HepG2 (cell line): ENCODE results near the gene CELF2. TPM values are rescaled to one million over a fixed set of nuclear protein-coding genes. Genes with fewer than 3 reads are reported as not detected.

ENCODE experiments used
- ATAC-seq: fragments of 200-7000 bp; cut with Tn5 transposase; 3 replicates; pipeline ENCODE4 v1.9.1; 2020; ENCODE audit warnings: mild to moderate bottlenecking, moderate library complexity
- BruUV-seq: library from RNA; stranded (reverse); fragments of 400-500 nt; replicated peaks from 2 replicates; lab custom pipeline; 2021; lab: Mats Ljungman, UMichigan
- CTCF ChIA-PET: fragments of 300-600 bp; formaldehyde crosslinking; extraction: SDS; loops from one replicate; lab custom pipeline; 2021; ENCODE audit warnings: low total read pairs, inconsistent platforms, low intra/inter-chr PET ratio; lab: Yijun Ruan, JAX
- POLR2A ChIA-PET: fragments of 350-600 bp; sonication (Branson Sonifier 250); formaldehyde crosslinking; loops from one replicate; lab custom pipeline; 2020; ENCODE audit warnings: antibody characterized with exemption, inconsistent platforms; lab: Yijun Ruan, JAX
- DNase-seq: peaks from one replicate; pipeline ENCODE4 v3.0.0-alpha.2; 2015; ENCODE audit warnings: low spot score
- FAIRE-seq: peaks from 3 replicates; lab custom pipeline; 2011; peaks lifted over from hg19 to GRCh38; lab: Jason Lieb, UNC
- H2AFZ ChIP-seq: one replicate; pipeline ENCODE4 v1.6.1; 2011; ENCODE audit warnings: low read length, inconsistent platforms
- H3K27ac ChIP-seq: fragments of 300-600 bp; 3 replicates; pipeline ENCODE4 v1.8.0; 2011; ENCODE audit warnings: mixed run types, mild to moderate bottlenecking, mixed read lengths, low read length, inconsistent platforms; ENCODE audit not compliant: insufficient read depth; ENCODE audit errors: extremely low read length
- H3K27me3 ChIP-seq, 2 experiments: fragments of 200-600 bp in 1 of 2; 2 replicates in 1 of 2; 3 replicates in 1 of 2; pipeline versions ENCODE4 v1.6.0 to v1.8.0; 2011; ENCODE audit warnings: low read length in 2 of 2, mild to moderate bottlenecking in 2 of 2, moderate library complexity in 2 of 2, inconsistent platforms in 1 of 2; ENCODE audit not compliant: insufficient read depth in 2 of 2, control insufficient read depth in 1 of 2
- H3K36me3 ChIP-seq, 2 experiments: fragments of 200-600 bp in 1 of 2; replicated peaks in 1 of 2; 2 replicates in 1 of 2; 3 replicates in 1 of 2; pipeline versions ENCODE4 v1.5.1 to v1.8.0; 2011; ENCODE audit warnings: low read length in 2 of 2, inconsistent platforms in 1 of 2; ENCODE audit not compliant: insufficient read depth in 2 of 2, control insufficient read depth in 1 of 2
- H3K4me1 ChIP-seq: 2 replicates; pipeline ENCODE4 v1.5.1; 2012; ENCODE audit warnings: low read length, inconsistent platforms; ENCODE audit not compliant: insufficient read depth
- H3K4me2 ChIP-seq: 2 replicates; pipeline ENCODE4 v1.6.0; 2011; ENCODE audit warnings: low read depth, low read length, inconsistent platforms
- H3K4me3 ChIP-seq, 3 experiments: fragments of 200-600 bp in 1 of 3; sonication (generic), shearing (Covaris generic) in 1 of 3; replicated peaks in 1 of 3; 2 replicates each; pipeline ENCODE4 v1.5.1; 2011 to 2016; ENCODE audit warnings: low read length in 3 of 3, inconsistent platforms in 2 of 3, low read depth in 2 of 3, mild to moderate bottlenecking in 2 of 3, control low read depth in 1 of 3, mixed read lengths in 1 of 3; ENCODE audit not compliant: insufficient read depth in 1 of 3
- H3K79me2 ChIP-seq: one replicate; pipeline ENCODE4 v1.6.1; 2011; ENCODE audit warnings: low read length, inconsistent platforms; ENCODE audit not compliant: insufficient read depth
- H3K9ac ChIP-seq: 2 replicates; pipeline ENCODE4 v1.6.0; 2011; ENCODE audit warnings: mild to moderate bottlenecking, low read depth, low read length, inconsistent platforms; ENCODE audit not compliant: insufficient read depth
- H3K9me3 ChIP-seq: 2 replicates; pipeline ENCODE4 v1.5.1; 2012; ENCODE audit warnings: mild to moderate bottlenecking, low read length
- H4K20me1 ChIP-seq: 2 replicates; pipeline ENCODE4 v1.6.0; 2011; ENCODE audit warnings: inconsistent platforms, mild to moderate bottlenecking, low read length, moderate library complexity; ENCODE audit not compliant: insufficient read depth
- HOXD1 ChIP-seq: sonication (generic); formaldehyde crosslinking; IDR thresholded peaks from 2 replicates; pipeline ENCODE4 v1.5.0; 2020; ENCODE audit warnings: missing genetic modification reagents
- PHF8 ChIP-seq: sonication (generic); formaldehyde crosslinking; IDR thresholded peaks from 2 replicates; pipeline ENCODE4 v1.5.0; 2020; ENCODE audit warnings: missing genetic modification reagents
- RFXANK ChIP-seq: IDR thresholded peaks from 2 replicates; pipeline ENCODE4 v1.6.1; 2016
- RNF2 ChIP-seq: fragments of 450-650 bp; conservative IDR thresholded peaks from 2 replicates; pipeline ENCODE4 v1.6.1; 2016; ENCODE audit warnings: low read depth
- SPEN ChIP-seq: sonication (generic); formaldehyde crosslinking; IDR thresholded peaks from 2 replicates; pipeline ENCODE4 v1.5.1; 2020; ENCODE audit warnings: low read depth, mild to moderate bottlenecking, missing genetic modification reagents
- TCF7 ChIP-seq: sonication (generic); IDR thresholded peaks from 2 replicates; pipeline ENCODE4 v1.6.1; 2016; ENCODE audit warnings: antibody characterized with exemption, low read depth
- ZNF232 ChIP-seq: sonication (generic); formaldehyde crosslinking; IDR thresholded peaks from 2 replicates; pipeline ENCODE4 v1.4.0; 2020; ENCODE audit warnings: missing genetic modification reagents, borderline replicate concordance
- ZNF781 ChIP-seq: sonication (generic); formaldehyde crosslinking; IDR thresholded peaks from 2 replicates; pipeline ENCODE4 v1.5.1; 2020; ENCODE audit warnings: borderline replicate concordance, mild to moderate bottlenecking, missing genetic modification reagents; ENCODE audit errors: not compliant biosample characterization
- ZNF879 ChIP-seq: sonication (generic); formaldehyde crosslinking; IDR thresholded peaks from 2 replicates; pipeline ENCODE4 v1.8.1; 2023; ENCODE audit warnings: missing genetic modification reagents
- ZSCAN22 ChIP-seq: sonication (generic); formaldehyde crosslinking; IDR thresholded peaks from 2 replicates; pipeline ENCODE4 v1.4.0; 2020; ENCODE audit warnings: mild to moderate bottlenecking, missing genetic modification reagents
- WGBS: methylation state at CpG from one replicate; pipeline ENCODE4 v1.1.6; 2017; ENCODE audit warnings: low lambda C conversion rate; 5-methylcytosine and 5-hydroxymethylcytosine counted together
- in situ Hi-C: cut with HindIII; loops from 2 replicates; pipeline ENCODE4 v1.10.0; 2017; ENCODE audit warnings: low pct_unique_long_range_greater_than_20kb; ENCODE audit not compliant: extremely low pct_ligation_motif_present
- intact Hi-C: fragments of 100-400 bp; cut with micrococcal nuclease; formaldehyde crosslinking; loops from one replicate; pipeline ENCODE4 v1.10.0; 2022; ENCODE audit not compliant: unreplicated experiment
- polyA plus RNA-seq, 8 experiments: library from polyadenylated mRNA; depleted of rRNA in 3 of 8; stranded (reverse) in 7 of 8; unstranded in 1 of 8; fragments of >200 nt; fragmentation: Illumina TruSeq in 4 of 8; extraction: Trizol in 4 of 8; gene quantifications; 2 replicates each; pipeline versions ENCODE4 v1.2.1 to v1.2.3, GENCODE V29; 2011 to 2016; ENCODE audit warnings: low read depth in 4 of 8, missing spikeins in 1 of 8, mixed read lengths in 1 of 8; ENCODE audit not compliant: insufficient read depth in 1 of 8
- total RNA-seq, 5 experiments: library from RNA; depleted of rRNA; stranded (reverse); fragments of >200 nt; fragmentation: Illumina TruSeq; extraction: Trizol; gene quantifications; 2 replicates each; pipeline ENCODE4 v1.2.3, GENCODE V29; 2016; ENCODE audit warnings: low read depth in 1 of 5
- TF ChIP-seq, protein P1 (sequence below): fragments of 450-650 bp; IDR thresholded peaks from 2 replicates; pipeline ENCODE4 v1.6.1; 2017
- TF ChIP-seq, protein P2 (sequence below): IDR thresholded peaks from 2 replicates; pipeline ENCODE4 v1.6.1; 2016; ENCODE audit warnings: low read depth
- TF ChIP-seq, protein P3 (sequence below): sonication (generic); formaldehyde crosslinking; IDR thresholded peaks from 2 replicates; pipeline ENCODE4 v1.8.0; 2022; ENCODE audit warnings: missing genetic modification reagents, low read depth, mild to moderate bottlenecking, borderline replicate concordance
- TF ChIP-seq, protein P4 (sequence below): sonication (generic); formaldehyde crosslinking; IDR thresholded peaks from 2 replicates; pipeline ENCODE4 v1.8.0; 2022; ENCODE audit warnings: mild to moderate bottlenecking, missing genetic modification reagents, moderate library complexity
- TF ChIP-seq, protein P5 (sequence below), 2 experiments: fragments of 450-650 bp in 1 of 2; sonication (generic) in 1 of 2; formaldehyde crosslinking; IDR thresholded peaks; 2 replicates each; pipeline versions ENCODE4 v1.5.0 to v1.8.0; 2020 to 2022; ENCODE audit warnings: mild to moderate bottlenecking in 1 of 2, missing genetic modification reagents in 1 of 2

Gene CELF2
- total and polyA plus RNA-seq, 2 of the 13 experiments (the other 11 are each of a cell fraction or from before 2014, with no cell fraction given) = not detected

DNA sequence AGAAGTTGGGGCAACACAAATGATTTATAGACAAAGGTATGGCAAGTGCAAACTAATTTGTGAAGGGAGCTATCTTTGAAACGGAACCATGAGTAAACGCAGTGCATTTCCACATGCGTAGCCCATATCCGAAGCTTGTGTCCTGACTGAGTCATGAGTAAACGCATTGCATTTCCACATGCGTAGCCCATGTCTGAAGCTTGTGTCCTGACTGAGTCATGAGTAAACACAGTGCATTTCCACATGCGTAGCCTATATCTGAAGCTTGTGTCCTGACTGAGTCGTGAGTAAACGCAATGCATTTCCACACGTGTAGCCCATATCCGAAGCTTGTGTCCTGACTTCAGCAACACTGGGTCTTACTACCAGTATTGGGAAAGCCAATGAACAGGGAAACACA is 95.0 kb downstream of the CELF2 start:
- ChIA-PET CTCF (no interaction called here), POLR2A (no interaction called here)
- H3K4me3 ChIP-seq = no peak overlapping the region
- no peak for FAIRE-seq
- H3K27me3 ChIP-seq = peaks cover 0 to 10% of the 10 kb centered on the region in 2 experiments; a peak in 1 of 5 replicates
- DNase-seq = peak; percentile 9
- H3K36me3 ChIP-seq = no peaks in the 10 kb centered on the region
- no peaks in the 10 kb centered on the region for H4K20me1 ChIP-seq
- intact Hi-C loops (no loop called here), in situ Hi-C loops (no loop called here)
- no peaks in the 10 kb centered on the region for H3K4me1 ChIP-seq
- no peak for ATAC-seq
- no peak overlapping the region for H3K27ac ChIP-seq
- H3K4me2 ChIP-seq = no peak overlapping the region
- TF ChIP-seq, protein P1, sequence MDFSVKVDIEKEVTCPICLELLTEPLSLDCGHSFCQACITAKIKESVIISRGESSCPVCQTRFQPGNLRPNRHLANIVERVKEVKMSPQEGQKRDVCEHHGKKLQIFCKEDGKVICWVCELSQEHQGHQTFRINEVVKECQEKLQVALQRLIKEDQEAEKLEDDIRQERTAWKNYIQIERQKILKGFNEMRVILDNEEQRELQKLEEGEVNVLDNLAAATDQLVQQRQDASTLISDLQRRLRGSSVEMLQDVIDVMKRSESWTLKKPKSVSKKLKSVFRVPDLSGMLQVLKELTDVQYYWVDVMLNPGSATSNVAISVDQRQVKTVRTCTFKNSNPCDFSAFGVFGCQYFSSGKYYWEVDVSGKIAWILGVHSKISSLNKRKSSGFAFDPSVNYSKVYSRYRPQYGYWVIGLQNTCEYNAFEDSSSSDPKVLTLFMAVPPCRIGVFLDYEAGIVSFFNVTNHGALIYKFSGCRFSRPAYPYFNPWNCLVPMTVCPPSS = no peak
- TF ChIP-seq PHF8 (CRISPR knock-in tag) = no peak
- H3K79me2 ChIP-seq = no peaks in the 10 kb centered on the region
- no peaks in the 10 kb centered on the region for H3K9me3 ChIP-seq
- no TSS peak for BruUV-seq
- H2AFZ ChIP-seq = no peak overlapping the region
- H3K9ac ChIP-seq = no peak overlapping the region
- WGBS = 25% methylated on average over 10 of the region's 11 CpGs

DNA sequence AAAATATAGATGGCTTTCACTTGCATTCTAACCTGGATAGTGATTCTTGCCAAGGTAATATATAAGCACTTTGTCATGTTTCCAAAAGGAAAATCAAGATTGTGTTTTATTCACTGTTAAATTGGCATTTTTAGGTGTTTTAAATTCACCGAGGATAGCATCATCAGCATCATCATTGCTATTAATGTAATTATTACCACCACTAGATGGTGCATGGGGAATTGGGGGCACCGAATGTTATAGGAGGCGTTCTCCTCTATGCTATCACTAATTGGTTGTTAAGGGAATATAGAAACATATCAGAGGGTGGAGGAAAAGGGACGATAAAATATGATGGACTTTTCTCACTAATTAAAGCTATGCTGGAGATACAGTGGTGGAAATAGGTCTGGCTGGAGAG is 95.5 kb downstream of the CELF2 start:
- in situ Hi-C loops = no loop called here
- no peak overlapping the region for H2AFZ ChIP-seq
- H3K4me3 ChIP-seq = no peak overlapping the region
- no peak for ATAC-seq
- H3K27ac ChIP-seq = no peak overlapping the region
- no peaks in the 10 kb centered on the region for H4K20me1 ChIP-seq
- H3K79me2 ChIP-seq = no peaks in the 10 kb centered on the region
- FAIRE-seq = no peak
- H3K4me2 ChIP-seq = no peak overlapping the region
- H3K27me3 ChIP-seq = peaks cover 0 to 10% of the 10 kb centered on the region in 2 experiments; a peak in 1 of 5 replicates
- BruUV-seq = no TSS peak
- H3K9ac ChIP-seq = no peak overlapping the region
- H3K36me3 ChIP-seq = no peaks in the 10 kb centered on the region
- no peaks in the 10 kb centered on the region for H3K4me1 ChIP-seq
- no peak for DNase-seq
- ChIA-PET POLR2A (no interaction called here), CTCF (no interaction called here)
- H3K9me3 ChIP-seq = no peaks in the 10 kb centered on the region
- intact Hi-C loops = no loop called here
- 0% methylated on average over 4 of the region's 4 CpGs for WGBS
- TF ChIP-seq, protein P2, sequence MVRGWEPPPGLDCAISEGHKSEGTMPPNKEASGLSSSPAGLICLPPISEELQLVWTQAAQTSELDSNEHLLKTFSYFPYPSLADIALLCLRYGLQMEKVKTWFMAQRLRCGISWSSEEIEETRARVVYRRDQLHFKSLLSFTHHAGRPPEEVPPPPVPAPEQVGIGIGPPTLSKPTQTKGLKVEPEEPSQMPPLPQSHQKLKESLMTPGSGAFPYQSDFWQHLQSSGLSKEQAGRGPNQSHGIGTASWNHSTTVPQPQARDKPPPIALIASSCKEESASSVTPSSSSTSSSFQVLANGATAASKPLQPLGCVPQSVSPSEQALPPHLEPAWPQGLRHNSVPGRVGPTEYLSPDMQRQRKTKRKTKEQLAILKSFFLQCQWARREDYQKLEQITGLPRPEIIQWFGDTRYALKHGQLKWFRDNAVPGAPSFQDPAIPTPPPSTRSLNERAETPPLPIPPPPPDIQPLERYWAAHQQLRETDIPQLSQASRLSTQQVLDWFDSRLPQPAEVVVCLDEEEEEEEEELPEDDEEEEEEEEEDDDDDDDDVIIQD (CRISPR knock-in tag) = no peak
- TF ChIP-seq, protein P3, sequence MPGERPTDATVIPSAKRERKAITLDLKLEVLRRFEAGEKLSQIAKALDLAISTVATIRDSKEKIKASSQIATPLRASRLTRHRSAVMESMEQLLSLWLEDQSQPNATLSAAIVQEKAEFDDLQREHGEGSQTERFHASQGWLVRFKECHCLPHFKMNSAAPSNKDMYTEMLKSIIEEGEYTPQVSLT (CRISPR knock-in tag) = no peak
- TF ChIP-seq RNF2 (no peak), ZSCAN22 (CRISPR knock-in tag) (no peak), ZNF232 (no peak), RFXANK (CRISPR knock-in tag) (no peak), SPEN (no peak), TCF7 (no peak), HOXD1 (no peak), ZNF781 (CRISPR knock-in tag) (no peak), ZNF879 (CRISPR knock-in tag) (no peak)
- TF ChIP-seq, protein P4, sequence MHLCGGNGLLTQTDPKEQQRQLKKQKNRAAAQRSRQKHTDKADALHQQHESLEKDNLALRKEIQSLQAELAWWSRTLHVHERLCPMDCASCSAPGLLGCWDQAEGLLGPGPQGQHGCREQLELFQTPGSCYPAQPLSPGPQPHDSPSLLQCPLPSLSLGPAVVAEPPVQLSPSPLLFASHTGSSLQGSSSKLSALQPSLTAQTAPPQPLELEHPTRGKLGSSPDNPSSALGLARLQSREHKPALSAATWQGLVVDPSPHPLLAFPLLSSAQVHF (CRISPR knock-in tag) = no peak
- TF ChIP-seq, protein P5, sequence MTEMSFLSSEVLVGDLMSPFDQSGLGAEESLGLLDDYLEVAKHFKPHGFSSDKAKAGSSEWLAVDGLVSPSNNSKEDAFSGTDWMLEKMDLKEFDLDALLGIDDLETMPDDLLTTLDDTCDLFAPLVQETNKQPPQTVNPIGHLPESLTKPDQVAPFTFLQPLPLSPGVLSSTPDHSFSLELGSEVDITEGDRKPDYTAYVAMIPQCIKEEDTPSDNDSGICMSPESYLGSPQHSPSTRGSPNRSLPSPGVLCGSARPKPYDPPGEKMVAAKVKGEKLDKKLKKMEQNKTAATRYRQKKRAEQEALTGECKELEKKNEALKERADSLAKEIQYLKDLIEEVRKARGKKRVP (CRISPR knock-in tag; IDR thresholded peaks at IDR 0.05) = no peak
